GM12872 (cell line): Measurements from ENCODE around the gene LIN37.

Experiments
- TF ChIP-seq, protein P1 (sequence below): IDR thresholded peaks from 3 replicates; pipeline ENCODE4 v1.5.1; 2011; ENCODE audit warnings: low read depth, mild to moderate bottlenecking, low read length, moderate library complexity; ENCODE audit not compliant: insufficient read depth

LIN37 gene, protein sequence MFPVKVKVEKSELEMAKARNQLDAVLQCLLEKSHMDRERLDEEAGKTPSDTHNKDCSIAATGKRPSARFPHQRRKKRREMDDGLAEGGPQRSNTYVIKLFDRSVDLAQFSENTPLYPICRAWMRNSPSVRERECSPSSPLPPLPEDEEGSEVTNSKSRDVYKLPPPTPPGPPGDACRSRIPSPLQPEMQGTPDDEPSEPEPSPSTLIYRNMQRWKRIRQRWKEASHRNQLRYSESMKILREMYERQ

DNA sequence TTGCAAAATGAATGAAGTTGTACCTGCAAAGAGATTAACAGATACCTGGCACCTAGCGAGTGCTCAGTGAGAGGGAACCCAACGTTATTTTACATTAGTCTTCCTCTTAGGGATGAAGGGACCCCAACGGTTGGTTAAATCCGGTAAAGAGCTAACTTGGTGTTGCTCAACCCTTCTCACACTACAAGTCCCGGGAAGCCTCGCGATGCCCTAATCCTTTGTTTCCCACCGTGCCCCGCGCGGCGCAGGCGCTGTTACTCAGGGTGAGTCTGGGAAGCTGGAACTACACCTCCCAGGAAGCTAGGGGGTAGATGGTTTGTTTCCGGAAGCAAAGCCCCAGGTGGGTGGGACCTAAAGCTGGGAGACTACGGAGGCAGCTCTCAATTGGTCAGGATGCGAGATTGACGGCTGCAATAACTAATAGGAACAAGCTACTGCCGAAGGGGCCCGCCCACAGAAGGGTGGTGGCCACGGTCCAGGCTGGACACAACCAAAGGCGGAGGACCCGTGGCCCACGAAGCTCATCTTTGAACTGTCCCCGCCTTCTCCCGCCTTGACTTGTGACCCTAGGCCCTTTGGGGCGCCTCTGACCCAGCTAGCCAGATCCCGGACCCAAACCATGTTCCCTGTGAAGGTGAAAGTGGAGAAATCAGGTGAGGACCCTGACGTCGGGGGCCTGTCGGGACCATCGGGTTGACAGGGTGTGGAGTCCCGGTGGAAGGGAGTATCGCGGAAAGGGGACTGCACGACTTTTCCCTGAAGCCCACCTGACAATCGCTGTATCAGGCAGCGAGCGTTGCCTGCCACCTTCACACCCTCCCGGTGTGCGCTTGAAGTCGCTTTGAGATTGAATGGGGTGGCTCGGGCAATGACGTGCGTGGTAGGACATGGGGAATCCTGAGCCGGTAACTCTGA is at the start of gene LIN37:
TSS of gene LIN37 (plus strand) at position 471 of the 915 bp plus-strand sequence. CDS start at position 620, 149 bp downstream.
- TF ChIP-seq, protein P1, sequence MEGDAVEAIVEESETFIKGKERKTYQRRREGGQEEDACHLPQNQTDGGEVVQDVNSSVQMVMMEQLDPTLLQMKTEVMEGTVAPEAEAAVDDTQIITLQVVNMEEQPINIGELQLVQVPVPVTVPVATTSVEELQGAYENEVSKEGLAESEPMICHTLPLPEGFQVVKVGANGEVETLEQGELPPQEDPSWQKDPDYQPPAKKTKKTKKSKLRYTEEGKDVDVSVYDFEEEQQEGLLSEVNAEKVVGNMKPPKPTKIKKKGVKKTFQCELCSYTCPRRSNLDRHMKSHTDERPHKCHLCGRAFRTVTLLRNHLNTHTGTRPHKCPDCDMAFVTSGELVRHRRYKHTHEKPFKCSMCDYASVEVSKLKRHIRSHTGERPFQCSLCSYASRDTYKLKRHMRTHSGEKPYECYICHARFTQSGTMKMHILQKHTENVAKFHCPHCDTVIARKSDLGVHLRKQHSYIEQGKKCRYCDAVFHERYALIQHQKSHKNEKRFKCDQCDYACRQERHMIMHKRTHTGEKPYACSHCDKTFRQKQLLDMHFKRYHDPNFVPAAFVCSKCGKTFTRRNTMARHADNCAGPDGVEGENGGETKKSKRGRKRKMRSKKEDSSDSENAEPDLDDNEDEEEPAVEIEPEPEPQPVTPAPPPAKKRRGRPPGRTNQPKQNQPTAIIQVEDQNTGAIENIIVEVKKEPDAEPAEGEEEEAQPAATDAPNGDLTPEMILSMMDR = no peak

DNA sequence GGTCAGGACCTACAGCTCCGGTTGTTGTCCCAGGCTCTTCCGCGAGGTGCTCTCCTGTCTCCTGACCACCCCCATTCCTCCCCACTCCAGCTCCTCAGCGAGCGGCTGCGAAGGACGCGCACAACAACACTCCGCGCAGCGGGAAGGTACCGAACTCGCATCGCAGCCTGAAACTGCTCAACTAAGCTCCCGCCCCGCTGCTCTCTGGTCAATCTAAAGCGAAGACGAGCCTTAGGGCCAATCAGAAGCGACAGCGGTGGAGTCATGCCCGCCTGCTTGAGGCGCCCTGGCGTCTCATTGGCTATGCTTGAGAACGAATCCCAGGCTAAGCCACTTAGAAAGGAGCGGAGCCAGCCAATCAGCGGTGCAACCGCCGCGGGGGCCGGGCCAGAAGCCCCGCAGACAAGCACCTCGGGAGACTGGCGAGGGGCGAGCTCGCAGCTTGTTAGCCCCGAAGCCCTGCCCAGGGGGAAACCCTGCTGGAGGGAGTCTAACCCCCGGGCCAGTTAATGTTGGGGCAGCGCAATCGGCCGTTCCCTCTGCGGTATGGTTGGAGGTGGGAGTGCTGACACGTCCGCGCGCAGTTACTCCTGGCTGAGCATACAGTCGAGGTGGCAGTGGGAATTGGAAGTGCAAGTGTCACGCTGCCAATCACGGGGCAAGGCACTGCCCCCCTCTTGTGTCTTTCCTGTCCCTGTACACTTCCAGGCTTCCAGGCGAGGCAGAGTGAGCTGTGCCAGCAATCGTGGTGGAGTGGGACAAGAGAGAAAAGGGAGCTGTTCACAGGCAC is 46.0 kb upstream of the LIN37 start:
- TF ChIP-seq, protein P1 = no peak

DNA sequence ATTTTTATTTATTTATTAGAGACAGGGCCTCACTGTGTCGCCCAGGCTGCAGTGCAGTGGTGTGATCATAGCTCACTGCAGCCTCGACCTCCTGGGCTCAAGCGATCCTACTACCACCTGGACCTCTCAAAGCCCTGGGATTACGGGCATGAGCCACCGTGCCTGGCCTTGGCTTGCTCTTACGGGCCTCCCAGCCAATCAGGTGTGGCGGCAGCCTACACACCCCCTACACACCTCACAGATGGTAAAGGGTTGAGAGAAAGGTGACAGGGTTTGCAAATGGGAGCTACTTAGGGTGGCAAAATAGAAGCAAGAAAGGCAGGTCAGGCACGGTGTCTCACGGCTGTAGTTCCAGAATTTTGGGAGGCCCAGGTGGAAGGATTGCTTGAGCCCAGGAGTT is 45.0 kb upstream of the LIN37 start:
- TF ChIP-seq, protein P1 = no peak

DNA sequence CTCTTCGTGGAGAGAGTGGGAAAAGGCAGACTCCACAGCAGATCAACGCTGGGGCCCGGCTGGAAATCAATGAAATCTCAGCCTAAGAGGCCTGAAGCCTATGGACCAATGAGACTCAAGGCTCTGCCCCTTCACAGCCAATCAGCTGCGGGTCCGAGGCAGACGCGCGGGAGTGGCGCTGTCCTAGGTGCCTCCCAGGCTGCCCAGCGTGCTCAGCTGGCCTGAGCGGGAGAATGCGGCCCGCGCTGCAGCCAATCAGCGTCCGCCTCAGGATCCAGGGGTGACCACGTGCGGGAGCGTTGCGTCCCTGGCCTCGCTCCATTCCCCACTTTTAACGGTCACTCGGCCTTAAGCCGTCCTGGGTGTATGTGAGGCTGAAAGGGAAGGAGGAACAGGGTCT is 44.2 kb upstream of the LIN37 start, which contains the start of gene ZBTB32:
TSS of gene ZBTB32 (plus strand) at position 341 of the 400 bp plus-strand sequence. CDS start 10,069 bp downstream, outside the sequence.
- TF ChIP-seq, protein P1 = no peak

DNA sequence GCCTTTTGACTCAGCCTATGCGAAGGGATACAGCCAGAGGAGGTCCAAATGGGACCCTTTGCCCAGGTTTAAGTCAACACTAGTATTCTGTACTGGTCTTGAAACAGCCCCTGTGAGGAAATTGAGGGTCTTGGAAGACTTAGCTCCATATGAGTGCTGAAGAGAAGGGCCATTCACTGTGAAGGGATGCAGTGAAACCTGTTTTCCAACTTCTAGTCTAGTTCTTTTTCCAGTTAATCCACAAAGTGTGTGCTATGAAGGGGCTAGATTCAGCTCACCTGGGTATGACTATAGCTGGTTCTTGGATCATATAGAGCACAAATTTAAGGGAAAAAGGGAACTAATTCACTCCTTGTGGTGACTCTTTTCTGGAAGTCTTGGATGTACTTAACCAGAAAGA is 40.0 kb upstream of the LIN37 start:
- TF ChIP-seq, protein P1 = no peak

DNA sequence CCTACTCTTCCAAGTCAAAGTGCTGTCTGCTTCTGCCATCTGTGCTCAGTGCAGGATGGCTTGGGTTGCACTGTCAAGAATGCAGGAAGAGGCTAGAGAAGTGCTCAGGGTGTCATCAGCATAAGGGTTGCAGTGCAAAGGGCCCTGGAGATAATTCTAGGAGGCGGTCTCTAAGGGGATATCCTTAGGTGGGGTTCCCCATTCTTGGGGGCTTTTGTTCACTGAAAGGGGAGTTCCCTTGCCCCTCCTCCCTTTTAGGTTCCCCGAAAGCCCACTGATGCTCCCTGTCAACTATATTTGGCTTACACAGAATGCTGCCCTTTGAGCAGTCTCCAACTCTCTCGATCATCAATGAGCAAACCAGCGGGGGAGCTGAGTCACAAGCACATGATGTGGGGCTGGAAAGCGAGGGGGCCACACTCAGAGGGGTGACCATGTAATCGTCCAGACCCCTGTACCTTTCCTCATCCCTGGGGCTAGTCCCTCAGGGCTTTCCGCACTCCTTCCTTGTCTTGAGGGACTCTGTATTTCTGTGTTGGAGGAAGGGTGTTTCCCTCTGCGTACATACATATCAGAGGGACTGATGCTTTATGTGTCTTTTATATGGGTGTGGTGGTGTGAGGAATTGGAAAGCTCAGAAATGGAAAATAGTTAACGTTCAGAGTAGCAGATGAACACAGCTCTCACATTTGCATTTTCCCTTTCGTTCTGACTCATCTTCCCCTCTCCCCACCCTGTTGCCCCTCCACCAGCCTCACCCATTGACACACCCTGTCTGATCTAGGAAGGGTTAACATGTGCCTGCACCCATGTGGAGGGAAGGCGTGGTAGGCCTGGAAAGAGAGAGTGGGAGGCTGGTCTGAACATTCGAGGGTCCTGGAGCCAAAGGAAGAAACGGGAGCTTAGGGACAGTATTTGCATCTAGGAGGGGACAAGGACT is 37.3 kb upstream of the LIN37 start:
- TF ChIP-seq, protein P1 = no peak
